BLaER1 treated with 17β-estradiol and CSF1 and Interleukin-3, amounts not matched to agents 10 nM and 100 nM (cell line): ENCODE data around the gene FILIP1.
"Not testable (repeated sequence)": the region's sequence is repeated elsewhere in the genome, so short reads cannot be mapped to it uniquely, and the experiment has no call there.

Experiments used
- H3K27ac ChIP-seq, 11 experiments: shearing (Covaris generic); formaldehyde crosslinking; 2 replicates each; pipeline ENCODE4 v1.8.1; 2022
- H3K27me3 ChIP-seq, 11 experiments: shearing (Covaris generic); formaldehyde crosslinking; 2 replicates each; pipeline ENCODE4 v1.8.1; 2022
- H3K36me3 ChIP-seq, 11 experiments: shearing (Covaris generic); formaldehyde crosslinking; 2 replicates each; pipeline ENCODE4 v1.8.1; 2022
- H3K4me1 ChIP-seq, 10 experiments: shearing (Covaris generic); formaldehyde crosslinking; 2 replicates each; pipeline ENCODE4 v1.8.1; 2022
- H3K4me2 ChIP-seq, 11 experiments: shearing (Covaris generic); formaldehyde crosslinking; 2 replicates each; pipeline ENCODE4 v1.8.1; 2022
- H3K4me3 ChIP-seq, 10 experiments: shearing (Covaris generic); formaldehyde crosslinking; 2 replicates each; pipeline ENCODE4 v1.8.1; 2022
- H3K9ac ChIP-seq, 11 experiments: shearing (Covaris generic); formaldehyde crosslinking; 2 replicates each; pipeline ENCODE4 v1.8.1; 2022
- H3K9me3 ChIP-seq, 11 experiments: shearing (Covaris generic); formaldehyde crosslinking; replicated peaks in 1 of 11; 2 replicates each; pipeline ENCODE4 v1.8.1; 2022
- H4K20me1 ChIP-seq, 11 experiments: shearing (Covaris generic); formaldehyde crosslinking; 2 replicates each; pipeline ENCODE4 v1.8.1; 2022
- Cebpa-rat ChIP-seq, 11 experiments: shearing (Covaris generic); IDR thresholded peaks; 2 replicates each; pipeline ENCODE4 v1.8.1; 2022

The FILIP1 gene

GRCh38 chr6:75446241-75446880 lies 47.2 kb downstream of the FILIP1 start:
- Histone ChIP-seq H3K27ac (no peak overlapping the region), H4K20me1 (no peaks in the 10 kb centered on the region), H3K27me3 (no peaks in the 10 kb centered on the region), H3K9me3 (peaks cover 0 to 7% (median 0%) of the 10 kb centered on the region in 11 experiments; a peak in 3 of 22 replicates), H3K4me2 (no peak overlapping the region), H3K4me3 (no peak overlapping the region), H3K9ac (no peak overlapping the region), H3K36me3 (no peaks in the 10 kb centered on the region), H3K4me1 (peaks cover 0 to 16% (median 9%) of the 10 kb centered on the region in 10 experiments; a peak in 11 of 20 replicates)
- TF ChIP-seq Cebpa-rat (IDR thresholded peaks at IDR 0.05): no peak

GRCh38 chr6:75445738-75446137 lies 47.9 kb downstream of the FILIP1 start:
- TF ChIP-seq Cebpa-rat (IDR thresholded peaks at IDR 0.05): no peak
- Histone ChIP-seq H3K4me3 (no peak overlapping the region), H3K4me1 (peaks cover 0 to 11% (median 7%) of the 10 kb centered on the region in 10 experiments; a peak in 11 of 20 replicates), H3K36me3 (no peaks in the 10 kb centered on the region), H3K27me3 (no peaks in the 10 kb centered on the region), H4K20me1 (no peaks in the 10 kb centered on the region), H3K4me2 (no peak overlapping the region), H3K27ac (no peak overlapping the region), H3K9ac (no peak overlapping the region), H3K9me3 (peaks cover 0 to 7% (median 0%) of the 10 kb centered on the region in 11 experiments; a peak in 3 of 22 replicates)

GRCh38 chr6:75444899-75445298 lies 48.7 kb downstream of the FILIP1 start:
- Histone ChIP-seq H3K9me3 (peaks cover 0 to 9% (median 0%) of the 10 kb centered on the region in 11 experiments; a peak in 3 of 22 replicates), H3K27me3 (no peaks in the 10 kb centered on the region), H3K4me2 (no peak overlapping the region), H3K4me1 (peaks cover 0 to 3% (median under 1%) of the 10 kb centered on the region in 10 experiments; a peak in 6 of 20 replicates), H4K20me1 (no peaks in the 10 kb centered on the region), H3K4me3 (no peak overlapping the region), H3K36me3 (no peaks in the 10 kb centered on the region), H3K27ac (no peak overlapping the region), H3K9ac (no peak overlapping the region)
- TF ChIP-seq Cebpa-rat (IDR thresholded peaks at IDR 0.05): no peak

GRCh38 chr6:75441883-75442282 lies 51.7 kb downstream of the FILIP1 start:
- not testable (repeated sequence) for H3K9me3 ChIP-seq, H3K4me1 ChIP-seq, H3K27me3 ChIP-seq, H3K4me2 ChIP-seq, H4K20me1 ChIP-seq, H3K4me3 ChIP-seq, H3K9ac ChIP-seq, H3K36me3 ChIP-seq, H3K27ac ChIP-seq

DNA sequence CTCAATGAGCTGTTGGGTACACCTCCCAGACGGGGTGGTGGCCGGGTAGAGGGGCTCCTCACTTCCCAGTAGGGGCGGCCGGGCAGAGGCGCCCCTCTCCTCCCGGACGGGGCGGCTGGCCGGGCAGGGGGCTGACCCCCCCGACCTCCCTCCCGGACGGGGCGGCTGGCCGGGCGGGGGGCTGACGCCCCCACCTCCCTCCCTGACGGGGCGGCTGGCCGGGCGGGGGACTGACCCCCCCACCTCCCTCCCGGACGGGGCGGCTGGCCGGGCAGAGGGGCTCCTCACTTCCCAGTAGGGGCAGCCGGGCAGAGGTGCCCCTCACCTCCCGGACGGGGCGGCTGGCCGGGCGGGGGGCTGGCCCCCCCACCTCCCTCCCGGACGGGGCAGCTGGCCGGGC lies 52.1 kb downstream of the FILIP1 start:
- H3K9me3 ChIP-seq, H3K9ac ChIP-seq, H3K4me2 ChIP-seq, H3K27me3 ChIP-seq, H3K4me1 ChIP-seq, H4K20me1 ChIP-seq, H3K27ac ChIP-seq, H3K4me3 ChIP-seq, H3K36me3 ChIP-seq: not testable (repeated sequence)

- no peaks in the 10 kb centered on the region for H3K27me3 ChIP-seq
- H3K4me1 ChIP-seq: peaks cover 0 to 7% (median 2%) of the 10 kb centered on the region in 10 experiments; a peak in 3 of 20 replicates
- H3K27ac ChIP-seq: no peak overlapping the region
- no peaks in the 10 kb centered on the region for H4K20me1 ChIP-seq
- no peaks in the 10 kb centered on the region for H3K36me3 ChIP-seq
- TF ChIP-seq Cebpa-rat (IDR thresholded peaks at IDR 0.05): no peak
- no peak overlapping the region for H3K4me3 ChIP-seq
- peaks cover 0 to 9% (median 0%) of the 10 kb centered on the region in 11 experiments; a peak in 2 of 22 replicates for H3K9me3 ChIP-seq
- H3K4me2 ChIP-seq: no peak overlapping the region
- H3K9ac ChIP-seq: no peak overlapping the region
Observed at GRCh38 chr6:75438442-75439116, 55.0 kb downstream of the FILIP1 start.

GRCh38 chr6:75438013-75438431 lies 55.6 kb downstream of the FILIP1 start:
- Histone ChIP-seq H3K9ac (no peak overlapping the region), H3K36me3 (no peaks in the 10 kb centered on the region), H4K20me1 (no peaks in the 10 kb centered on the region), H3K27me3 (no peaks in the 10 kb centered on the region), H3K9me3 (peaks cover 0 to 9% (median 0%) of the 10 kb centered on the region in 11 experiments; a peak in 2 of 22 replicates), H3K4me3 (no peak overlapping the region), H3K4me1 (peaks cover 0 to 7% (median 2%) of the 10 kb centered on the region in 10 experiments; a peak in 3 of 20 replicates), H3K4me2 (no peak overlapping the region), H3K27ac (no peak overlapping the region)
- no peak for TF ChIP-seq Cebpa-rat (IDR thresholded peaks at IDR 0.05)

DNA sequence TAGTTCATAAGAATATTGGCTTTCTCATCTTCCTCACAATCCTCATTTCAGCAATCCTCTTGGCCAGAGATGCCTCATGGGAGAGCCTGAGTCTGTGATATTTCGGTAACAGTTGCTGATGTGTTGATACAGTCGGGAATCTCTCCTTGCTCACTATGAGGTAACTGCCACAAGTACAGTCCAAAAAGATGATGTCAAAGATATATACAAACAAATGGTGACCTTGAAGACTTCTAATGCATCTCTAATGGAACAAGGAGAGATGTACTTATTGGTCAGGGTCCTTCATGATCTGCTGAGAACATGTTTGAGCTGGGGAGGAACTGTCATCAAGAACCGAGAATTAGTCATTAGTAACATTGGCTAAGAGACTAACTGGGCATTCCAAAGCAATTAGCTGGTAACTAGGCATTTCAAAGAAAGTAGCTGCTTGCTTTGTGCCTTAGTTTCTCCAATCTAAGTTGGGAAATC lies 56.1 kb downstream of the FILIP1 start:
- Histone ChIP-seq H3K36me3 (no peaks in the 10 kb centered on the region), H3K27me3 (no peaks in the 10 kb centered on the region), H4K20me1 (no peaks in the 10 kb centered on the region), H3K4me2 (no peak overlapping the region), H3K27ac (no peak overlapping the region), H3K9me3 (peaks cover 0 to 9% (median 0%) of the 10 kb centered on the region in 11 experiments; a peak in 1 of 22 replicates), H3K4me3 (no peak overlapping the region), H3K4me1 (peaks cover 0 to 7% (median 2%) of the 10 kb centered on the region in 10 experiments; a peak in 3 of 20 replicates), H3K9ac (no peak overlapping the region)
- no peak for TF ChIP-seq Cebpa-rat (IDR thresholded peaks at IDR 0.05)

GRCh38 chr6:75436869-75437268 lies 56.7 kb downstream of the FILIP1 start:
- no peaks in the 10 kb centered on the region for H3K27me3 ChIP-seq
- H3K36me3 ChIP-seq: no peaks in the 10 kb centered on the region
- H3K27ac ChIP-seq: no peak overlapping the region
- H3K9me3 ChIP-seq: peaks cover 0 to 8% (median 0%) of the 10 kb centered on the region in 11 experiments; a peak in 1 of 22 replicates
- H3K4me1 ChIP-seq: peaks cover 0 to 7% (median 2%) of the 10 kb centered on the region in 10 experiments; a peak in 3 of 20 replicates
- TF ChIP-seq Cebpa-rat (IDR thresholded peaks at IDR 0.05): no peak
- no peak overlapping the region for H3K4me3 ChIP-seq
- no peak overlapping the region for H3K4me2 ChIP-seq
- H4K20me1 ChIP-seq: no peaks in the 10 kb centered on the region
- H3K9ac ChIP-seq: no peak overlapping the region

- not testable (repeated sequence) for H3K4me2 ChIP-seq, H3K4me3 ChIP-seq, H3K27me3 ChIP-seq, H3K9ac ChIP-seq, H4K20me1 ChIP-seq, H3K36me3 ChIP-seq, H3K27ac ChIP-seq
- Histone ChIP-seq H3K4me1 (peaks cover 0 to 17% (median 2%) of the 10 kb centered on the region in 10 experiments; a peak in 7 of 20 replicates), H3K9me3 (peaks cover 0 to 19% (median 6%) of the 10 kb centered on the region in 11 experiments; a peak in 10 of 22 replicates)
Observed at GRCh38 chr6:75432809-75433208, 60.8 kb downstream of the FILIP1 start.
